Thyroid gland (tissue), 4 donors: ENCODE measurements around the gene LRCOL1. TPM values are rescaled to one million over a fixed set of nuclear protein-coding genes. Genes with fewer than 3 reads are reported as not detected.

Experiments used
- DNase-seq, 2 donors: peaks; one replicate each; pipeline ENCODE4 v3.0.0-alpha.2; 2019
- H3K27ac ChIP-seq, 3 donors: fragments of 200-600 bp; sonication (generic); 1 replicate in 2 of 3; 2 replicates in 1 of 3; pipeline ENCODE4 v1.5.1; 2016 to 2019; ENCODE audit warnings: mild to moderate bottlenecking in 1 of 3, moderate library complexity in 1 of 3
- H3K27me3 ChIP-seq: fragments of 200-600 bp; sonication (generic); one replicate; pipeline ENCODE4 v1.5.1; 2019
- H3K36me3 ChIP-seq, 2 donors: fragments of 200-600 bp; sonication (generic); one replicate each; pipeline ENCODE4 v1.5.1; 2016 to 2019
- H3K4me1 ChIP-seq, 2 donors: fragments of 200-600 bp; sonication (generic); one replicate each; pipeline ENCODE4 v1.5.1; 2017 to 2019
- H3K4me3 ChIP-seq, 3 donors: fragments of 200-600 bp; sonication (generic); replicated peaks in 1 of 3; 1 replicate in 2 of 3; 2 replicates in 1 of 3; pipeline ENCODE4 v1.5.1; 2016; ENCODE audit warnings: mild to moderate bottlenecking in 1 of 3
- H3K9me3 ChIP-seq: fragments of 200-600 bp; sonication (generic); one replicate; pipeline ENCODE4 v1.5.1; 2017
- CTCF ChIP-seq, 6 experiments: fragments of 200-600 bp in 3 of 6; fragments of 450-650 bp in 3 of 6; sonication (generic) in 3 of 6; IDR thresholded peaks; one replicate each; pipeline ENCODE4 v1.5.1; 2016 to 2019; ENCODE audit warnings: antibody characterized with exemption in 6 of 6, mild to moderate bottlenecking in 2 of 6, inconsistent platforms in 1 of 6, moderate library complexity in 1 of 6
- POLR2A ChIP-seq, 2 donors: fragments of 450-650 bp; IDR thresholded peaks; one replicate each; pipeline ENCODE4 v1.6.1; 2017; ENCODE audit warnings: antibody characterized with exemption in 2 of 2, mild to moderate bottlenecking in 2 of 2, moderate library complexity in 1 of 2
- WGBS, 2 donors: methylation state at CpG; one replicate each; pipeline ENCODE4 v1.1.5; 2017; 5-methylcytosine and 5-hydroxymethylcytosine counted together
- intact Hi-C: fragments of 100-400 bp; cut with DNase I; formaldehyde crosslinking; loops from one replicate; pipeline ENCODE4 v1.15.1; 2023
- total RNA-seq, 4 donors: library from RNA; depleted of rRNA; stranded (reverse); fragments of >200 nt; gene quantifications; one replicate each; pipeline ENCODE4 v1.2.3, GENCODE V29; 2016

The LRCOL1 gene
- total RNA-seq, 4 donors from 2014 or later, result 0.89 to 3.2 (median 3.2) TPM; not detected in 1

GRCh38 chr12:132568301-132568700 lies 42.1 kb downstream of the LRCOL1 start:
- H3K4me1 ChIP-seq, result no peaks in the 10 kb centered on the region
- intact Hi-C loops, result no loop called here
- TF ChIP-seq POLR2A (IDR thresholded peaks at IDR 0.05), result no peak
- TF ChIP-seq CTCF (IDR thresholded peaks at IDR 0.05), result no peak
- H3K27me3 ChIP-seq, result no peaks in the 10 kb centered on the region
- no peak overlapping the region for H3K27ac ChIP-seq
- no peaks in the 10 kb centered on the region for H3K9me3 ChIP-seq
- H3K36me3 ChIP-seq, result peaks cover 4 to 7% of the 10 kb centered on the region in 2 donors
- H3K4me3 ChIP-seq, result no peak overlapping the region
- no peak for DNase-seq
- WGBS, 2 donors, result 91 to 96% methylated on average over 16 of the region's 16 CpGs

GRCh38 chr12:132566516-132567131 lies 43.8 kb downstream of the LRCOL1 start:
- peaks cover 4 to 7% of the 10 kb centered on the region in 2 donors for H3K36me3 ChIP-seq
- H3K27ac ChIP-seq, result no peak overlapping the region
- 38 to 82% methylated on average over 11 to 12 of the region's 25 CpGs for WGBS, 2 donors
- no peaks in the 10 kb centered on the region for H3K9me3 ChIP-seq
- peak; percentile 84 to 87 for DNase-seq
- no peak for TF ChIP-seq POLR2A (IDR thresholded peaks at IDR 0.05)
- no peak for TF ChIP-seq CTCF (IDR thresholded peaks at IDR 0.05)
- no peaks in the 10 kb centered on the region for H3K4me1 ChIP-seq
- H3K27me3 ChIP-seq, result no peaks in the 10 kb centered on the region
- no peak overlapping the region for H3K4me3 ChIP-seq
- intact Hi-C loops, result no loop called here

GRCh38 chr12:132565365-132565764 lies 45.0 kb downstream of the LRCOL1 start:
- H3K27ac ChIP-seq, result no peak overlapping the region
- H3K4me3 ChIP-seq, result no peak overlapping the region
- DNase-seq, result no peak
- 94 to 97% methylated on average over 18 of the region's 18 CpGs for WGBS, 2 donors
- no peaks in the 10 kb centered on the region for H3K27me3 ChIP-seq
- no peak for TF ChIP-seq CTCF (IDR thresholded peaks at IDR 0.05)
- TF ChIP-seq POLR2A (IDR thresholded peaks at IDR 0.05), result no peak
- peaks cover 3 to 9% of the 10 kb centered on the region in 2 donors for H3K4me1 ChIP-seq
- peaks cover 0 to 3% of the 10 kb centered on the region in 2 donors for H3K36me3 ChIP-seq
- H3K9me3 ChIP-seq, result no peaks in the 10 kb centered on the region
- intact Hi-C loops, result no loop called here

GRCh38 chr12:132563911-132564310 lies 46.5 kb downstream of the LRCOL1 start:
- WGBS, 2 donors, result 96 to 98% methylated on average over 14 to 20 of the region's 20 CpGs
- H3K4me1 ChIP-seq, result peaks cover 10 to 16% of the 10 kb centered on the region in 2 donors
- intact Hi-C loops, result no loop called here
- TF ChIP-seq POLR2A (IDR thresholded peaks at IDR 0.05), result no peak
- TF ChIP-seq CTCF (IDR thresholded peaks at IDR 0.05), result no peak
- H3K27ac ChIP-seq, result no peak overlapping the region
- H3K4me3 ChIP-seq, result no peak overlapping the region
- H3K36me3 ChIP-seq, result no peaks in the 10 kb centered on the region
- H3K27me3 ChIP-seq, result no peaks in the 10 kb centered on the region
- no peaks in the 10 kb centered on the region for H3K9me3 ChIP-seq
- DNase-seq, result no peak

- WGBS, 2 donors, result 82 to 90% methylated on average over 10 to 21 of the region's 21 CpGs
- no peak overlapping the region for H3K27ac ChIP-seq
- peaks cover 10 to 21% of the 10 kb centered on the region in 2 donors for H3K4me1 ChIP-seq
- intact Hi-C loops, result no loop called here
- H3K9me3 ChIP-seq, result no peaks in the 10 kb centered on the region
- H3K4me3 ChIP-seq, result no peak overlapping the region
- no peak for TF ChIP-seq POLR2A (IDR thresholded peaks at IDR 0.05)
- TF ChIP-seq CTCF (IDR thresholded peaks at IDR 0.05), result no peak
- no peak for DNase-seq
- H3K27me3 ChIP-seq, result no peaks in the 10 kb centered on the region
- no peaks in the 10 kb centered on the region for H3K36me3 ChIP-seq
Observed at GRCh38 chr12:132562489-132563021, 47.8 kb downstream of the LRCOL1 start.
